H9 (cell line): Measurements from ENCODE around the gene KRT74. TPM values are rescaled to one million over a fixed set of nuclear protein-coding genes. Genes with fewer than 3 reads are reported as not detected.

Experiments used
- DNase-seq: peaks from one replicate; pipeline ENCODE4 v3.0.0-alpha.2; 2017
- H2AFZ ChIP-seq: one replicate; pipeline ENCODE4 v1.6.1; 2013; ENCODE audit warnings: mild to moderate bottlenecking, low read length, control low read depth, moderate library complexity
- H2AK5ac ChIP-seq: 2 replicates; pipeline ENCODE4 v1.6.1; 2013; ENCODE audit warnings: low read length, control low read depth, mixed read lengths; ENCODE audit not compliant: insufficient read length
- H2BK120ac ChIP-seq: one replicate; pipeline ENCODE4 v1.6.1; 2013; ENCODE audit warnings: low read depth, mild to moderate bottlenecking, low read length, control low read depth, inconsistent platforms; ENCODE audit not compliant: poor library complexity, severe bottlenecking
- H2BK12ac ChIP-seq: 2 replicates; pipeline ENCODE4 v1.6.1; 2013; ENCODE audit warnings: low read length, control low read depth, mixed read lengths, low read depth; ENCODE audit not compliant: insufficient read length
- H2BK15ac ChIP-seq: 2 replicates; pipeline ENCODE4 v1.6.1; 2013; ENCODE audit warnings: low read depth, low read length, control low read depth
- H2BK20ac ChIP-seq: one replicate; pipeline ENCODE4 v1.6.1; 2013; ENCODE audit warnings: low read depth, mild to moderate bottlenecking, low read length, control low read depth, inconsistent platforms; ENCODE audit not compliant: poor library complexity, severe bottlenecking
- H2BK5ac ChIP-seq: 2 replicates; pipeline ENCODE4 v1.6.1; 2013; ENCODE audit warnings: low read length, control low read depth, mixed read lengths; ENCODE audit not compliant: insufficient read length
- H3K14ac ChIP-seq: 2 replicates; pipeline ENCODE4 v1.6.1; 2013; ENCODE audit warnings: low read length, control low read depth; ENCODE audit not compliant: insufficient read depth
- H3K18ac ChIP-seq: 2 replicates; pipeline ENCODE4 v1.6.1; 2013; ENCODE audit warnings: low read depth, mild to moderate bottlenecking, mixed read lengths, low read length, control low read depth; ENCODE audit not compliant: insufficient read length
- H3K23ac ChIP-seq: 2 replicates; pipeline ENCODE4 v1.6.1; 2013; ENCODE audit warnings: low read length, control low read depth, mixed read lengths, low read depth; ENCODE audit not compliant: insufficient read length
- H3K23me2 ChIP-seq: 2 replicates; pipeline ENCODE4 v1.6.1; 2013; ENCODE audit warnings: low read depth, mild to moderate bottlenecking, mixed read lengths, low read length, control low read depth; ENCODE audit not compliant: insufficient read length, poor library complexity, severe bottlenecking
- H3K27ac ChIP-seq: 2 replicates; pipeline ENCODE4 v1.5.1; 2013; ENCODE audit warnings: low read length, control low read depth, mixed read lengths, low read depth; ENCODE audit not compliant: insufficient read length
- H3K27me3 ChIP-seq: 2 replicates; pipeline ENCODE4 v1.6.1; 2013; ENCODE audit warnings: low read length, control low read depth, inconsistent platforms; ENCODE audit not compliant: insufficient read depth
- H3K4ac ChIP-seq: 2 replicates; pipeline ENCODE4 v1.6.1; 2013; ENCODE audit warnings: low read depth, mild to moderate bottlenecking, control low read depth, inconsistent platforms, low read length, moderate library complexity
- H3K4me1 ChIP-seq: 2 replicates; pipeline ENCODE4 v1.6.1; 2013; ENCODE audit warnings: low read length, control low read depth, inconsistent platforms; ENCODE audit not compliant: insufficient read depth
- H3K4me2 ChIP-seq: 2 replicates; pipeline ENCODE4 v1.6.1; 2013; ENCODE audit warnings: low read length, control low read depth, mixed read lengths; ENCODE audit not compliant: insufficient read length, insufficient read depth
- H3K56ac ChIP-seq: 2 replicates; pipeline ENCODE4 v1.6.1; 2013; ENCODE audit warnings: low read depth, mild to moderate bottlenecking, mixed read lengths, low read length, control low read depth; ENCODE audit not compliant: insufficient read length
- H3K79me1 ChIP-seq: 2 replicates; pipeline ENCODE4 v1.6.1; 2013; ENCODE audit warnings: low read depth, mild to moderate bottlenecking, moderate library complexity, low read length, control low read depth, inconsistent platforms; ENCODE audit not compliant: insufficient read depth, poor library complexity, severe bottlenecking
- H3K79me2 ChIP-seq: 2 replicates; pipeline ENCODE4 v1.6.1; 2013; ENCODE audit warnings: low read length, control low read depth, inconsistent platforms; ENCODE audit not compliant: insufficient read depth
- H3K9ac ChIP-seq: 2 replicates; pipeline ENCODE4 v1.6.1; 2013; ENCODE audit warnings: low read length, control low read depth, mixed read lengths; ENCODE audit not compliant: insufficient read length; ENCODE audit errors: extremely low read depth
- H3K9me3 ChIP-seq: one replicate; pipeline ENCODE4 v1.6.1; 2013; ENCODE audit warnings: low read depth, low read length, inconsistent platforms; ENCODE audit not compliant: control insufficient read depth
- H3T11ph ChIP-seq: one replicate; pipeline ENCODE4 v1.6.1; 2013; ENCODE audit warnings: mild to moderate bottlenecking, low read length, control low read depth, inconsistent platforms
- H4K20me1 ChIP-seq: one replicate; pipeline ENCODE4 v1.6.1; 2013; ENCODE audit not compliant: control insufficient read depth, insufficient read length, insufficient read depth
- H4K5ac ChIP-seq: 2 replicates; pipeline ENCODE4 v1.6.1; 2013; ENCODE audit warnings: low read depth, mild to moderate bottlenecking, mixed read lengths, low read length, control low read depth; ENCODE audit not compliant: insufficient read length
- H4K8ac ChIP-seq: replicated peaks from 2 replicates; pipeline ENCODE4 v1.6.1; 2013; ENCODE audit warnings: low read length, control low read depth, mixed read lengths, low read depth; ENCODE audit not compliant: insufficient read length
- H4K91ac ChIP-seq: 2 replicates; pipeline ENCODE4 v1.6.1; 2013; ENCODE audit warnings: low read depth, mild to moderate bottlenecking, moderate library complexity, mixed read lengths, low read length, control low read depth; ENCODE audit not compliant: insufficient read length
- H3K27ac Mint-ChIP-seq, 3 experiments: 2 replicates in 2 of 3; 3 replicates in 1 of 3; pipeline ENCODE4 v1.8.0; 2020 to 2021; ENCODE audit warnings: mixed read lengths in 3 of 3, mild to moderate bottlenecking in 1 of 3, moderate library complexity in 1 of 3
- H3K27me3 Mint-ChIP-seq: 2 replicates; pipeline ENCODE4 v1.8.0; 2021; ENCODE audit warnings: low read depth, mild to moderate bottlenecking, moderate library complexity, mixed read lengths
- H3K36me3 Mint-ChIP-seq, 3 experiments: 2 replicates in 2 of 3; 3 replicates in 1 of 3; pipeline ENCODE4 v1.8.0; 2020 to 2021; ENCODE audit warnings: low read depth in 3 of 3, mixed read lengths in 3 of 3; ENCODE audit not compliant: insufficient read depth in 1 of 3
- H3K4me1 Mint-ChIP-seq, 2 experiments: 2 replicates each; pipeline ENCODE4 v1.8.0; 2020; ENCODE audit warnings: mixed read lengths in 2 of 2
- H3K4me3 Mint-ChIP-seq, 2 experiments: 2 replicates in 1 of 2; 3 replicates in 1 of 2; pipeline ENCODE4 v1.8.0; 2020 to 2021; ENCODE audit warnings: mild to moderate bottlenecking in 2 of 2, mixed read lengths in 2 of 2, moderate library complexity in 1 of 2
- H3K9me3 Mint-ChIP-seq, 2 experiments: 2 replicates in 1 of 2; 3 replicates in 1 of 2; pipeline ENCODE4 v1.8.0; 2020; ENCODE audit warnings: mild to moderate bottlenecking in 2 of 2, mixed read lengths in 2 of 2, moderate library complexity in 1 of 2
- WGBS: extraction: QIAGEN DNeasy Blood & Tissue Kit; methylation state at CpG from one replicate; pipeline ENCODE4 v1.1.7; 2013; ENCODE audit warnings: missing lambda C conversion rate, low lambda C conversion rate, mixed read lengths; ENCODE audit not compliant: insufficient read length; ENCODE audit errors: extremely low coverage; 5-methylcytosine and 5-hydroxymethylcytosine counted together
- total RNA-seq: library from RNA; stranded (reverse); gene quantifications from 2 replicates; pipeline ENCODE4 v1.2.1, GENCODE V29; 2021
- TF ChIP-seq, protein P1 (sequence below): fragments of 200-600 bp; sonication (generic); conservative IDR thresholded peaks from 3 replicates; pipeline ENCODE4 v1.8.0; 2021; ENCODE audit warnings: antibody characterized with exemption, mild to moderate bottlenecking

KRT74 gene
- total RNA-seq, 1 experiment from 2014 or later: not detected

DNA sequence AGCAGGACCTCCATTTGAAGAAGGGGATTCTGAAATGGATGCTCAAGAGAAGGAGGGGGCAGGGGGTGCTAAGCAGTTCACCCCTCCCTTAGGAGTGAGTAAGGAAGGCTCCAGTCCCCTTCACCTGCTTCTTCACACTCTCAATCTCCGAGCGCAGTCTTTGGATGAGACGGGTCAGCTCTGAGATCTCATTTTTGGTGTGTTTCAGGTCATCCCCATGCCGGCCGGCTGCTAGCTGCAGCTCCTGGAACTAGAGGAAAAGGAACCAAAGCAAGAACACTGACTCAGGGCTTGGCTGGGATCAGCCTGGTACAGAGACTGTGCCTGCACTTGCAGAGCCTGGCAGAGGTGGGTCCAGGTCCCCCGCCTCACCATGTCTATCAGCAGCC lies 37.4 kb upstream of the KRT74 start:
- Histone ChIP-seq H4K20me1 (no peaks in the 10 kb centered on the region), H2AFZ (no peak overlapping the region), H3K9me3 (no peaks in the 10 kb centered on the region), H2BK15ac (no peak overlapping the region), H3K18ac (no peak overlapping the region), H3K27me3 (no peaks in the 10 kb centered on the region), H3K14ac (no peak overlapping the region), H3K79me1 (no peaks in the 10 kb centered on the region), H3K4me2 (no peak overlapping the region), H2BK120ac (no peak overlapping the region), H2BK20ac (no peak overlapping the region), H4K8ac (no peak overlapping the region), H3T11ph (no peak overlapping the region), H3K23ac (no peak overlapping the region), H3K56ac (no peak overlapping the region), H3K79me2 (no peaks in the 10 kb centered on the region), H3K9ac (no peak overlapping the region), H2BK12ac (no peak overlapping the region), H3K23me2 (no peaks in the 10 kb centered on the region), H4K91ac (no peak overlapping the region), H3K27ac (no peak overlapping the region), H2AK5ac (no peak overlapping the region), H3K4ac (no peak overlapping the region), H3K4me1 (no peaks in the 10 kb centered on the region), H2BK5ac (no peak overlapping the region), H4K5ac (no peak overlapping the region)
- Mint-ChIP-seq H3K36me3 (no peaks in the 10 kb centered on the region), H3K4me1 (peaks cover 0 to 4% of the 10 kb centered on the region in 2 experiments; a peak in 2 of 4 replicates), H3K27ac (no peak overlapping the region), H3K9me3 (no peaks in the 10 kb centered on the region), H3K27me3 (peaks cover 44% of the 10 kb centered on the region), H3K4me3 (no peak overlapping the region)
- DNase-seq: peak; percentile 16
- WGBS: no CpG with 5 or more reads among the region's 6 CpGs
- TF ChIP-seq, protein P1, sequence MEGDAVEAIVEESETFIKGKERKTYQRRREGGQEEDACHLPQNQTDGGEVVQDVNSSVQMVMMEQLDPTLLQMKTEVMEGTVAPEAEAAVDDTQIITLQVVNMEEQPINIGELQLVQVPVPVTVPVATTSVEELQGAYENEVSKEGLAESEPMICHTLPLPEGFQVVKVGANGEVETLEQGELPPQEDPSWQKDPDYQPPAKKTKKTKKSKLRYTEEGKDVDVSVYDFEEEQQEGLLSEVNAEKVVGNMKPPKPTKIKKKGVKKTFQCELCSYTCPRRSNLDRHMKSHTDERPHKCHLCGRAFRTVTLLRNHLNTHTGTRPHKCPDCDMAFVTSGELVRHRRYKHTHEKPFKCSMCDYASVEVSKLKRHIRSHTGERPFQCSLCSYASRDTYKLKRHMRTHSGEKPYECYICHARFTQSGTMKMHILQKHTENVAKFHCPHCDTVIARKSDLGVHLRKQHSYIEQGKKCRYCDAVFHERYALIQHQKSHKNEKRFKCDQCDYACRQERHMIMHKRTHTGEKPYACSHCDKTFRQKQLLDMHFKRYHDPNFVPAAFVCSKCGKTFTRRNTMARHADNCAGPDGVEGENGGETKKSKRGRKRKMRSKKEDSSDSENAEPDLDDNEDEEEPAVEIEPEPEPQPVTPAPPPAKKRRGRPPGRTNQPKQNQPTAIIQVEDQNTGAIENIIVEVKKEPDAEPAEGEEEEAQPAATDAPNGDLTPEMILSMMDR: no peak
